GM19043 (cell line): ENCODE measurements around the gene TMTC1.
"Not testable (repeated sequence)": the region's sequence is repeated elsewhere in the genome, so short reads cannot be mapped to it uniquely, and the experiment has no call there.

ENCODE experiments used
- ATAC-seq: cut with Tn5 transposase; IDR thresholded peaks from one replicate; pipeline ENCODE4 v1.9.1; 2021; ENCODE audit warnings: low read depth; ENCODE audit not compliant: unreplicated experiment

TMTC1 gene

DNA sequence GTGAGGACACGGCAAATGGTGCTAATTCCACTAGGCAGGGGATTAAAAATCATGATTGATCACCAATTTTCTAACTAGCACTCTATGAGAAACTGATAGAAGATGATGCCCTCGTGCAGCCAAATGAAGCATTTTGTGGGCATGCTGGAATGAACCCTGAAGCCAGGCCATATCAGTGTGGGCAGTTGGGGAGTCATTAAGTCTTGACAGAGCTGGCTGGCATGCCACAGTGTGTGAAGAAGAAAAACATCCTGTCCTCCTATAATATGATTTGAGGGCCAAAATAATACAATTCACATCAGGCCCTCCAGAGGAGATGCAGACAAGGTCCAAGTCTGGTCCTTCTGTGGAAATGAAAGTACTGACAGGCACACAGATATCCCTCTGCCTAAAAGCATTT, 107.1 kb downstream of the TMTC1 start:
- ATAC-seq: no peak

DNA sequence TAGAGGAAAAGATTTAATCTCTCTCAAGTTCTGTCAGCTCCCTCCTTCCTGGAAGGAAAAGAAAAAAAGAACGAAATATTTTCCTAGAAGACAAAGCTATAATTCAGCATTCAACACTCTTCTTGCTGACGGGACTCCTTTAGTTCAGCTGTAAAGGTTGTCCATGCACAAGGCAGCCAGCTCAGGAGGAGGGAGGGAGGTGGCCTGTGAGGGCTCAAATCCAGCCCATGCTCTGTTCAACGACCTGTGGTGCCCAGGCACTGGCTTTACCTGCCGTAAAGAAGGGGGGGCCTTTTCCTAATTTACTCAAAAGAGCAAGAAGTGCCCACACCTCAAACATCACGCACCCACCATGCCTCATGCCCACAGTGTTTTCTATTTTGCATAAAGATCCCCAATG, 109.3 kb downstream of the TMTC1 start:
- ATAC-seq: no peak

DNA sequence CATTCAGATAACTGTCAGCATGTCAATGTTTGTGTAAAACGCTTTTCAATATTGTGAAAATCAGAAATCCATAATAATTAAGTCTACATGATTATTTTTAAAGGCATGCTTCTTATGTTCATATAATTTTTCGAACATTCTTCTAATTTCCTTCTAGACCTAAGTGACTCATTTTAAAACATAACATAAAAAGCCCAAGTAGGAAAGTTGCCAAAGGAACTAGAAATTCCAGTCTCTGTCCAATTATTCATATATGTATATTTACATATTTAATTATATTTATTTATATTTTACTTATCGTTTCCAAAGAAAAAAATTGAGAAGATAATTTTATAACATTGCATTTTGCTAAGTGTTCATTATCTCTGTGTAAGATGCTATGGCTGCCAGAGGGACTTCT, 110.4 kb downstream of the TMTC1 start:
- no peak for ATAC-seq

DNA sequence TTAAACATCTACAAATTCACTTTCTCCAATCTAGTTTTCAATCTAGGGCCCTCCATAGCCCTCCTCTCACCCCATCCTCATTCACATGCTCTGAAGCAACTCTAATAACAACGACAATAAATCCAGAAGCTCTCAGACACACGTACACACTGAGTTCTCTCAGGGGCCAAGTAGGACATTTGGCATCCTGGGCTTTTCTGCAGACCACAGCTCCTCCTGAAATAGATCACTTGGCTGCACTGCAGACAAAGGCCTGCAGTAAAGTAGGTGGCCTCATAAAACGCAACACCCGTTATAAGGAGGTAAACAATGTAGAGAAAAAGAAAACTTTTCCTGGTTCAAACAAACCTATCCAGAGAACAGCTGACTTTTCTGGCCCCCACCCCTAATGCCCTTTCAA, 111.2 kb downstream of the TMTC1 start:
- no peak for ATAC-seq

DNA sequence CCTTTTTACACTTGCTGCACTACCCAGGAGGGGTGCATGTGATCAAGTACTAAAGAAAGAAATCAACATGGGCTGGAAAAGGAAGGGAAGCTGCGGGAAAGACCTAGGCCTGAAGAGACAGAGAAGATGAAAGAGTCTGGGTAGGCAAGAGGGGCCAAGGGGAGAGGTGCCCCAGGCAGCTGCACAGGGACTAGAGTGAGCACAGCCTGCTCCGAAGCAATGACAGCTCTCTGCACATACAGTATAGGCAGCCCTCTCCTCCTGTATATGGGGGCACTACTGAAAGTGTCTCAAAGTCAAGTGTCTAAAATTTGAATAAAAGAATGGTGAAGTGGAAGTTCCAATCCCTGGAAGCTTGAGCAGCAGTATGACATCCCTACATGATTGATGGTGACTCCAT, 112.0 kb downstream of the TMTC1 start:
- ATAC-seq: no peak

DNA sequence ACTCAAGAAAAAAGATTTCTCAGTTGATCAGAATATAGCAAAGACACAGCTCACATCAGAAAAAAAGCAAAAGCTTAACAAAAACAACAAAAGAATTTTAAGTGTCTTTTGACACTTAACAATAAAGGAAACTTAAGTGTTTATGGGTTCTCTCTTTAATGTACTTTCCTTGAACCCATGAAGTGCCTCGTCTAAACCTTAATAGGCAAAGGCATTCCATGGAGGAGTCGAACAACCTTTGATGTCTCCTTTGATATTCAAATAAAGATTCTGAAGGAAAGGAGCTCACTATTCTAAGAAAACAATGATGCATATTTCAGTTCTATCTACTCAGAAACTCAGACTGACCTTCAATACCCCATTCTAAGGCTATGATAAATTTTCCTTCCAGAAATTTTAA, 116.7 kb downstream of the TMTC1 start:
- ATAC-seq: no peak

DNA sequence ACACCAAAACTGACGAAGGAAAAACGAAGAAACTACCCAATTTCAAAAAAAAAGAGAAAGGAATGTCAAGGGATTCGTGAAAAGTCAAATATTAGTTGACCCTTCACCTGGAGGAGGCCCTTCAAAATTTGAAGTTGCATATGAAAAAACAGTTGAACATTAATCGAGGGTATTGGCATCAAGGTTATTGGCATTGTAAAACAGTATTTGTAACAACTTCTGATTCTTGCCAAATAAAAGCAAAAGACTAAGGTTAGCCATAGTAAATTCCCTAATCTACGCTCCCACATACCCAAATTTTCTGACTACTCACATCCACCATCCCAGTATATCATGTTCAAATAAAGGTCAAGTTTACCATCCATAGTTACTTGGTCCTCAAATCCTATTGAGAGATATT, 118.6 kb downstream of the TMTC1 start:
- ATAC-seq: no peak

DNA sequence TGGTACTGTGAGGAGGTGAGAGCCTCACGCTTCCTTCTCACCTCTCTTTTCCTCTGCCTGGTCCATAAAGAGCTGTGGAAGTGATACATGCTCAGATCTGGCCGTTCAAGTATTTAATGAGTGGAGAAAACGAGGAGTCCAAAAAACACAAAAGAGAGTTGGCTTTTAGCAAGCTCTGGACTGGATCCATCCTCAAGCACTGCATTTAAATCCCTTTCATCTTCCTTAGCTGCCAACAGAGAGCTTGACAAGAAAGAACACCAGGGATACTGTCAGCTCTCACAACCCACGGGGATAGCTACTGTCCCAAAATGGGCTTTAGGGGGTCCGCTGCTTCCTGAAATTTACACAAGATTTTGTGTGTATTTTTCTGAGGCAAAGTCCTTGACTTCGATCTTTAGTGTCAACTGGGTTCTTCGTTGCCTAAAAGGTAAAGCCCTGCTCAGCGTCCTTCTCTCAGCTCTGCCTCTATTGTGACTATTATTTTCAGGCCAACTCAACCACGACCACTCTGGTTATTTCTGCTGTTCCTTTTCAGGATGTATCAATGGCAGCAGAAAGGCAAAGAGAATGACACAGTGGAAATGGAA, 120.9 kb downstream of the TMTC1 start:
- ATAC-seq: no peak

DNA sequence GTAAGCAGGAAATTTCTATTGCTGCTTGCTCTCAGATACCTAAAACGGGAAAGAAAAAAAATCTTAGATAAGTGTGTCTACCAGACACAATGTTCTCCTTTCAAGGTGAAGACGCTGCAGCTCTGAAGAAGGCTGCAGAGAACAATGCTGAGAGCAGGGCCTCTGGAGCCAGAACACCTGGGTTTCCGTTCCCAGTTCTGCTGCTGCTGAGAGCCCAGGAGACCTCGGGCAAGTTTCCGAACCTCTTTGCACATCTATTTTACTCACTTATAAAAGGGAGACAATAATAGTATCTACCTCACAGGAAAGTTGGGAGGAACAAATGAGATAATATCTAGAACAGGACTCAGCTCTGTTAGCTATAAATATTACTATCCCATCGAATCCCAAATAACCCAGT, 122.9 kb downstream of the TMTC1 start:
- no peak for ATAC-seq

DNA sequence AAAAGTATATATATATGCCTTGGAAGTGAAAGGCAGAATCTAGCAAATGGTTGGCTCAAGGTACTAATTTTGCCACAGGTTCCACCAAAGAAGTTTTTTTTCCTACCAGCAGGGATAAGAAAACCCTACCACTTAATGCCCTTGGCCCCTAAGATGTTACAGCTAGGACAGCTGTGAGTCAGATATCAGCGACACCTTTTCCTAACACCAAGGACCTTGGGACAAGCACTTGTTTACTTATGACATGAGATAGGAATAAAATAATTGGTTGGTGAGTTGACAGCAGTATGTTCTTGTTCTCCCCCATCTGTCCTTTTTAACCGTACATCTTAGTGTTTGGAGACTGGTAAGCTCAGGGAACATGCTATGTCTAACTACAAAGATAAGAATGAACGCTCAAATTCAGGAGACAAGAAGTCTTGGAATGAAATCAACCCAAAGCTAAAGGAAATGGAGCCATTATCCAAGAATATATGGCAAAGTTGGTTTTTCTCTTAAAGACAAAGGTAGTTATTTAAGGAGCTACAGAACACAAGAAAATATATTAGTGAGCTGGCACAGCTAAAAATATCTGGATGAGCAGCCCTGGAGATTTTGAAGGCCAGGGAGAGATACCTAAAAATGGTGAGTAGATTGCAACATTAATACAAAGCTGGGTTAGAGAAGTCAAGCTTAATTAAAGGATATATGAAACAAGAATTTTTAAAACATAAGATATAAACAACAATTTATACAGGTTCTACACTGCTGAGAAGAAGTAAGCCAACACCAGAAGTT, 126.8 kb downstream of the TMTC1 start:
- ATAC-seq: no peak

DNA sequence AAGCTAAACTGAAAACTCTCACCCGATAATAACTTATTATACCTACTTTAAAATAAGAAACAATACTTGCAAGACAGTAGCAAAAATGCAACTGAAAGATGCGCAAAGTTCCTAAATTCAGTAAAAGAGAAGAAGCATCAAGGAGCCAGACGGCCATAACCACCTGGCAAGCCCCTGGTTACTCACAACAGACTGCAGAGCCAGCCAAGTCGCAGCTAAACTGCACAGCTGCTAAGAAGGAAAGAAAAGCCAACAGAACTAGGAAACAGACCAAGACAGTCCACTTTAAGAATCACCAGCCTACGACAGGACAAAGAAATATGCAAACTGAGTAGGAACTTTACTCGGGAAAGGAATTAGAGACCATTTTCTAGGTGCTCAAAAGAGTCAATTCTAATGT, 127.9 kb downstream of the TMTC1 start:
- ATAC-seq: no peak

DNA sequence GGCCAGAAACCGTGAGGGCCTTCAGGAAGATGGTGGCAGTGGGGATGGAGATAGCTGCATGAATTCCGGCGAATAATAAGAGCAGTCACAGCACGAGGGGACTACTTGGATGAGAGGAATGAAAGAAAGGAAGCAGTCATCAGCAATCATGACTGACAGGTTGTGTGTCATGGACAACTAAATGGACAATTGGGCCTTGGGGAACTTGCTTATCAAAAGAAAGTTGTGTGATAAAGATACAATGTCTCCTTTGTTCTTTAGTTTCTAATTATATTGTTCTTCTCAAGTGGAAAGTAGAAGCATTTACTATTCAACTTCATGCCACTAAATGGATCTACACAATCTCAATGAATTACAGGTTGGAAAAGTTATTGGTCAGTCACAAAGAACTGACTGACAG, 130.5 kb downstream of the TMTC1 start:
- ATAC-seq: no peak

DNA sequence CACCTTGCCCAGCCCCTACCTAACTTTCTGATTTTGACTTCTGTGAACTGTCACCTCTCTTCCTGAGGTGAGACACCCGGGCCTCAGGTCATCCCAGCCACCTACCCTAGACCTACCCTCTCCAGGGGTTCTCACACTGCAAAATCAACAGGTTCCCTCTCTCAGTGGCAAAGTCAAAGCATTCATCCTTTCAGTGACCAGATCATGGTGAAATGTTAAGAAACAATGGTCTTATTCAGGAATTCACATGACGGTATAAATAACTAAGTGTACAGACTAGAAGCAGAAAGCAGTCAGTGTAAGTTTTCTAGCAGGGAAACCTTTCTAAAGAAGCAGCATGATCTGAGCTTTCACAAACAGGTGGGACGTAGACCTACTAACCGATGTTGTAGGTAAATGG, 133.4 kb downstream of the TMTC1 start:
- ATAC-seq: no peak

DNA sequence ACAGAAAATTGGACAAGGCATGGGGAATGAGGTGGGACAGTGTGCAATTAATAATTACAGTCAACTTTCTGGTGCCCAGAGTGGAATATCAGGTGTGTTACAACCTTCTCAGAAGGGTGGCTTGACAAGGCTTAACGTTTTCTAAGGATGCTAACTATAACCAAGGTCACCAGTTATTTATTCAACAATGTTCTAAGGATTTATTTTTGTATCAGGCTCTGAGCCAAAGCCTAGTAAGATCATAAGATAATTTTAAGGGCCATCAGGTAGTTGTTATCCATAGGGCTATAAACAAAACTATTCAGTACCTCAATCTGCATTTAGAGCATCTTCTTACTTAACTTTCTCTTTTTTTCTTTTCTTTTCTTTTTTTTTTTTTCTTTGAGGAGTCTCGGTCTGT, 134.0 kb downstream of the TMTC1 start:
- no peak for ATAC-seq

DNA sequence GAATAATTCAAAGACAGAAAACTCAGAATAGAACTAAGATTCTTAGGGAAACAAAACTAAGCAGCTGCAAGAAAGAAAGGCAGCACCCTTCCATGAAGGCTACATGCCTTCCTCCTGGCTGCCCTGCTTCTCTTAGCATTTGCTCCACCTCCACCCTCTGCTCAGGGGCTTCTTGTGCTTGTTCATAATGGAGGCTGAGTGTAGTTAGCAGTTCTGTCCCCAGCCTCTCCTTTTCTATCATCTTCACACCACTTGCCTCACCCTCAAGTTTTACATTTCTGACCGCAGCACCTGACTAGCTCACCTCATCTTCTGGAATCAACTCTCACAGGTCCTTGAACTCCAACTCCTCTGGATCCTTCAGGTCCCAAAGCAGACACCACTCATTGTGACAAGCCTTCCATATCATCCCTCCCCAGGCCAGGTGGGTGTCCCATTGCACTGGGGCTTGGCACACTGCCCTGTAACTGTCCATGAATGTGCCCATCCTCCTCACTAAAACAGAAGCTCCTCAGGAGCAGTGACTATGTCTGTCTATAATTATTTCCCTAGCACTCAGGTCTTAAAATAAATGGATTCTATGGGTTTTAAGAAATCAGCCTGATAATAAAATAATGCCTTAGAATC, 139.1 kb downstream of the TMTC1 start:
- no peak for ATAC-seq

DNA sequence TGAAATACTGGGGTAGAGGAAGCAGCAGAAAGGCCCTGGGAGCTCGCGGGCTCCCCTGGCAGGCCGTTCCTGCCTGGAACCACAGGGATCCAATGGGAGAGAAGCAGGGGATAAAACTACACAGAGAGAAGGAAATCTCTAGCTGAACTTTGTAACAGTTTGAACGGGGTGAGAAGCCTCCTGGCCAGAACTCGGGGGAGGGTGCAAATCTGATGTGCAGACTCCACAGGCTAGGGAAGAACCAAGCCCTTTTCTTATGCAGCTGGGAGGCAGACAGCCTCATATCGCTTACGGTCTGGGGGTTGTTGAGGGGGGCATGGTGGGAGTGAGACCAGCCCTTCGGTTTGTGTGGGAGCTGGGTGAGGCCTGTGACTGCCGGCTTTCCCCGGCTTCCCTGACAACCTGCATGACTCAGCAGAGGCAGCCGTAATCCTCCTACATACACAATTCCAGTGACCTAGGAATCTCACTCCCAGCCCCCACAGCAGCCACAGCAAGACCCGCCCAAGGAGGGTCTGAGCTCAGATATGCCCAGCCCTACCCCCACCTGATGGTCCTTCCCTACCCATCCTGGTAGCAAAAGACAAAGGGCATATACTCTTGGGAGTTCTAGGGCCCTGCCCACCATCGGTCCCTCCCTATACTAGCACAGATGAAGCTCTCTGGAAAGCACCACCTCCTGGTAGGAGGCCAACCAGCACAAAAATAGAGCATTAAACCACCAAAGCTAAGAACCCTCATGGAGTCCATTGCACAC, 143.0 kb downstream of the TMTC1 start:
- no peak for ATAC-seq

DNA sequence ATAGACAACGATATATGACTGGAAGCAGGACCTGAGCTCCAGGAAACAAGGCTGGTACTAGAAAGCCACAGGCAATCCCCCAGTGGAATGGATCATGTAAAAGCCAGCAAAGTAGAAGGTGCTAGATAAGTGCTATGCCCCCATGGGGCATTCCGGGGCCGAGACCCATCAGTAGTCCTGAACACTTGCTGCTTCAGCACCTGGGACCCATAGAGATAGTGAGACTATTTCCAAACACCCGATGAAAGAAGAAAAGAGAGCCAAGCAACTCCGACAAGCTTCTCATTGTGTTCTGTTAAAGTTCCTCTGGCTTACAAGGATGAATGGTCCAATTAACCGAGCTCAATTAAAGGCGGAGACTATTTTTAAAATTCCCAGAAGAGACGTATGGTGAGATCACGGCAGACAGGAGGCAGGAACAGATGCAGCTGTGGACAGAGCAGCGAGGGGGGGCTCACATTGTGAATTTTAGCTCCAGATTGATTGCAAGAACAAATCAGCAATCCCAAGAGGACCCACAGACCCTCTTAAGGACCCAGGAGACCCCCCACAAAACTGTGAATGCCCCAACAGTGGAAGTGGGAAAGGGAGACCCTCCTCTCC, 143.7 kb downstream of the TMTC1 start:
- no peak for ATAC-seq

DNA sequence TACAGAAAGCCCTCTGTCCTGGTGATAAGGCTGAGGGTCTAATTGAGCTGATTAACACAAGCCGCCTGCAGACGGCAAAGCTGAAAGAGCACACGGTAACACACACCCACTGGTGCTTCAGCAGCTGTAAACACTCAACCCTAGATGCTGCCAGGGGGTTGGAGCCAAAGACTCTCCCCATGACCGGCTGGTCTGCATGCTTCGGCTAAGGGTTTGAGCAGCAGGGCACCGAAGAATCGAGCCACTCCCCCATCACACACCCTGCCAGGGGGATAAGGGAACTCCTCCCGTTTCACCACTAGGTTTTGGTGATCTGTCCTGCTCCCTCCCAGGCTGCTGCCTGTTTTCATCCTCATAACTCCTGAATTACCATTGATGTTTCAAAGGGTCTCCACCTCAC, 145.2 kb downstream of the TMTC1 start:
- no peak for ATAC-seq

DNA sequence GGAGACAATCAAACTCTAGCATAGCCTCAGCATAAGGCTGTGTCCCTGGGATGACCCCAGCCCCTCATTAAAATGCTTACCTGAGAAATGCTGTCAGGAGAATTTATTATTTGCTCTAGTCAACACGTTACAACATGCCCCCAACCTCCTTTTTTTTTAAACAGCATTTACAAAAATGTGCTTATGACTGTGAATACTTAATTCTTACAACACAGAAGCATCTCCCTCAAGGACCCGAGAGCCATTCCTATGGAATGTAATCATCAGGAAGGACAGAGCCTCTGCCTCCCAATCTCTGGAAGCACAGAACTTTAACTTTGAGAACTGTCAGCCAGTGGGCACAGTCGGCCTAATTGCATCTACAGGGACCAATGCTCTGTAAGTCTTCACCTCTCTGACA, 149.7 kb downstream of the TMTC1 start:
- ATAC-seq: no peak

DNA sequence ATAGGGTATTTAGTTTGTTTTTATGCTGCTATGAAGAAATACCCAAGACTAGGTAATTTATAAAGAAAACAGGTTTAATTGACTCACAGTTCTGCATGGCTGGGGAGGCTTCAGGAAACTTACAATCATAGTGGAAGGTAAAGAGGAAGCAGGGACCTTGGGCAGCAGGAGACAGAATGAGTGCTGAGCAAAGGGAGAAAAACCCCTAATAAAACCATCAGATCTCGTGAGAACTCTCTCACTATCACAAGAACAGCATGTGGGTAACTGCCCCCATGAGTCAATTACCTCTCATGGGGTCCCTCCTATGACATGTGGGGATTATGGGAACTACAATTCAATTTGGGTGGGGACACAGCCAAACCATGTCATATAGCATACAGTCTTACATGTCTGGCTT, 153.6 kb downstream of the TMTC1 start:
- not testable (repeated sequence) for ATAC-seq

DNA sequence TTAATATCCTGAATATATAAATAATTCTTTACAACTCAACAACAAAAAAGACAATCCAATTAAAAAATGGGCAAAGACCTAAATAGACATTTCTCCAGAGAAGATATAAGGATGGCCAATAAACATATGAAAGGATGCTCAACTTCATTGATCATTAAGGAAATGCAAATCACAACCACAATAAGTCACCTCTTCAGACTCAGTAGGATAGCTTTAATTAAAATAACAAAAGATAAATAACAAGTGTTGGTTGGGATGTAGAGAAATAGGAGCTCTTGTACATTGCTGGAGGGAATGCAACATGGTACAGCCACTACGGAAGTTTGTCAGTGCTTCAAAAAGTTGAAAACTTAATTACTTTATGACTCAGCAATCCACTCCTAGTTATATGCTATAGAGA, 156.5 kb downstream of the TMTC1 start:
- ATAC-seq: no peak
